HCT116 (cell line): ENCODE data around the gene IGDCC3. TPM values are rescaled to one million over a fixed set of nuclear protein-coding genes. Genes with fewer than 3 reads are reported as not detected.

ENCODE experiments used
- ATAC-seq: fragments of 200-7000 bp; cut with Tn5 transposase; 2 replicates; pipeline ENCODE4 v1.9.1; 2020; ENCODE audit warnings: mild to moderate bottlenecking, moderate library complexity
- BruUV-seq: library from RNA; stranded (reverse); fragments of 400-500 nt; replicated peaks from 2 replicates; lab custom pipeline; 2021; lab: Mats Ljungman, UMichigan
- CTCF ChIA-PET: fragments of 300-600 bp; sonication (Branson Sonifier 250); formaldehyde crosslinking; loops from one replicate; lab custom pipeline; 2021; ENCODE audit warnings: antibody characterized with exemption; lab: Charles Lee
- POLR2A ChIA-PET: fragments of 300-600, 350-600 bp; sonication (Branson Sonifier 250); formaldehyde crosslinking; loops from one replicate; lab custom pipeline; 2021; ENCODE audit warnings: antibody characterized with exemption; lab: Charles Lee
- RAD21 ChIA-PET, 2 experiments: fragments of 300-600 bp; sonication (Branson Sonifier 250); formaldehyde crosslinking; loops; one replicate each; lab custom pipeline; 2023; ENCODE audit warnings: low total read pairs in 2 of 2; ENCODE audit not compliant: uncharacterized antibody in 2 of 2, unreplicated experiment in 2 of 2, low non-redundant PET in 1 of 2; lab: Charles Lee
- DNase-seq: peaks from one replicate; pipeline ENCODE4 v3.0.0-alpha.2; 2010; ENCODE audit warnings: low read depth, low spot score
- H2AFZ ChIP-seq: fragments of 200-600 bp; shearing (Covaris generic), sonication (generic); 2 replicates; pipeline ENCODE4 v1.6.1; 2017; ENCODE audit warnings: low read depth, mixed run types, mixed read lengths, antibody characterized with exemption, low read length; ENCODE audit not compliant: poor library complexity, severe bottlenecking
- H3K27ac ChIP-seq: 2 replicates; pipeline ENCODE4 v1.5.1; 2012; ENCODE audit warnings: low read depth, low read length
- H3K27me3 ChIP-seq: fragments of 200-600 bp; sonication (generic); 2 replicates; pipeline ENCODE4 v1.6.1; 2016; ENCODE audit warnings: mixed run types, low read length, mixed read lengths; ENCODE audit not compliant: insufficient read depth
- H3K36me3 ChIP-seq, 2 experiments: fragments of 200-500 bp in 1 of 2; fragments of 200-600 bp in 1 of 2; sonication (Bioruptor generic) in 1 of 2; sonication (generic) in 1 of 2; 2 replicates each; pipeline versions ENCODE4 v1.5.1 to v1.6.1; 2014 to 2016; ENCODE audit warnings: low read length in 2 of 2, inconsistent platforms in 1 of 2, mixed read lengths in 1 of 2, mixed run types in 1 of 2; ENCODE audit not compliant: insufficient read depth in 2 of 2, control insufficient read depth in 1 of 2
- H3K4me1 ChIP-seq, 2 experiments: fragments of 200-600 bp in 1 of 2; sonication (generic) in 1 of 2; 2 replicates each; pipeline versions ENCODE4 v1.5.1 to v1.6.1; 2012 to 2017; ENCODE audit warnings: low read length in 2 of 2, inconsistent platforms in 1 of 2, mild to moderate bottlenecking in 1 of 2, mixed read lengths in 1 of 2, mixed run types in 1 of 2, moderate library complexity in 1 of 2; ENCODE audit not compliant: insufficient read depth in 2 of 2, control insufficient read depth in 1 of 2
- H3K4me2 ChIP-seq: fragments of 200-600 bp; sonication (generic); 2 replicates; pipeline ENCODE4 v1.6.1; 2017; ENCODE audit warnings: mixed run types, low read length, mixed read lengths
- H3K4me3 ChIP-seq, 2 experiments: fragments of 200-600 bp in 1 of 2; sonication (generic) in 1 of 2; replicated peaks in 1 of 2; 2 replicates each; pipeline ENCODE4 v1.5.1; 2011 to 2016; ENCODE audit warnings: low read length in 2 of 2, control low read depth in 1 of 2, low read depth in 1 of 2, mild to moderate bottlenecking in 1 of 2, mixed read lengths in 1 of 2, mixed run types in 1 of 2
- H3K79me2 ChIP-seq: fragments of 200-600 bp; sonication (generic); 2 replicates; pipeline ENCODE4 v1.6.1; 2017; ENCODE audit warnings: mild to moderate bottlenecking, mixed run types, low read length, moderate library complexity, mixed read lengths; ENCODE audit not compliant: insufficient read depth
- H3K9ac ChIP-seq: fragments of 200-600 bp; sonication (generic); 2 replicates; pipeline ENCODE4 v1.6.1; 2016; ENCODE audit warnings: low read length, mixed read lengths
- H3K9me2 ChIP-seq: fragments of 200-600 bp; sonication (generic), shearing (Covaris generic); 2 replicates; pipeline ENCODE4 v1.6.1; 2017; ENCODE audit warnings: mixed run types, mild to moderate bottlenecking, moderate library complexity; ENCODE audit not compliant: insufficient read depth
- H3K9me3 ChIP-seq, 2 experiments: fragments of 200-500 bp in 1 of 2; fragments of 200-600 bp in 1 of 2; sonication (Bioruptor generic) in 1 of 2; sonication (generic) in 1 of 2; 2 replicates each; pipeline ENCODE4 v1.6.1; 2014 to 2017; ENCODE audit warnings: low read length in 2 of 2, mixed read lengths in 2 of 2, inconsistent platforms in 1 of 2, low read depth in 1 of 2, mild to moderate bottlenecking in 1 of 2, mixed run types in 1 of 2, moderate library complexity in 1 of 2; ENCODE audit not compliant: control insufficient read depth in 1 of 2, insufficient read depth in 1 of 2
- H4K20me1 ChIP-seq: fragments of 200-600 bp; sonication (generic), shearing (Covaris generic); 2 replicates; pipeline ENCODE4 v1.6.1; 2017; ENCODE audit warnings: mixed run types, mild to moderate bottlenecking, moderate library complexity; ENCODE audit not compliant: insufficient read depth
- CEBPB ChIP-seq: IDR thresholded peaks from 2 replicates; pipeline ENCODE4 v1.6.1; 2012; ENCODE audit warnings: low read depth
- EGR1 ChIP-seq: IDR thresholded peaks from 2 replicates; pipeline ENCODE4 v1.6.1; 2012; ENCODE audit warnings: low read depth
- ELF1 ChIP-seq: IDR thresholded peaks from 2 replicates; pipeline ENCODE4 v1.6.1; 2012; ENCODE audit warnings: low read depth, borderline replicate concordance
- EZH2 ChIP-seq: fragments of 200-600 bp; sonication (generic); IDR thresholded peaks from 2 replicates; pipeline ENCODE4 v1.6.1; 2017; ENCODE audit warnings: antibody characterized with exemption, mixed run types
- EZH2phosphoT487 ChIP-seq: fragments of 200-600 bp; IDR thresholded peaks from 2 replicates; pipeline ENCODE4 v1.6.1; 2018; ENCODE audit warnings: antibody characterized with exemption, borderline replicate concordance
- JUND ChIP-seq: IDR thresholded peaks from 2 replicates; pipeline ENCODE4 v1.6.1; 2012
- MAX ChIP-seq: IDR thresholded peaks from 2 replicates; pipeline ENCODE4 v1.6.1; 2012
- POLR2A ChIP-seq: IDR thresholded peaks from 2 replicates; pipeline ENCODE4 v1.7.0; 2011; ENCODE audit warnings: borderline replicate concordance; ENCODE audit not compliant: insufficient read depth, insufficient read length; ENCODE audit errors: extremely low read depth
- POLR2AphosphoS5 ChIP-seq: IDR thresholded peaks from 2 replicates; pipeline ENCODE4 v1.6.1; 2011; ENCODE audit warnings: mild to moderate bottlenecking, low read depth, low read length, moderate library complexity
- SIN3A ChIP-seq: IDR thresholded peaks from 2 replicates; pipeline ENCODE4 v1.6.1; 2012; ENCODE audit warnings: low read depth
- SP1 ChIP-seq: IDR thresholded peaks from 2 replicates; pipeline ENCODE4 v1.6.1; 2012; ENCODE audit warnings: low read depth
- SRF ChIP-seq: IDR thresholded peaks from 2 replicates; pipeline ENCODE4 v1.6.1; 2012; ENCODE audit warnings: low read depth
- TCF7L2 ChIP-seq: IDR thresholded peaks from 2 replicates; pipeline ENCODE4 v1.7.0; 2011; ENCODE audit warnings: borderline replicate concordance, inconsistent platforms; ENCODE audit not compliant: insufficient read depth, insufficient read length; ENCODE audit errors: extremely low read depth
- YY1 ChIP-seq: IDR thresholded peaks from 2 replicates; pipeline ENCODE4 v1.6.1; 2011; ENCODE audit warnings: low read length, low read depth, moderate library complexity, mild to moderate bottlenecking; ENCODE audit not compliant: insufficient replicate concordance; ENCODE audit errors: extremely low read depth
- ZFX ChIP-seq: fragments of 450-650 bp; IDR thresholded peaks from 2 replicates; pipeline ENCODE4 v1.6.1; 2017
- intact Hi-C: fragments of 100-400 bp; cut with micrococcal nuclease; formaldehyde crosslinking; loops from 2 replicates; pipeline ENCODE4 v1.10.0; 2022
- total RNA-seq: library from RNA; stranded (reverse); gene quantifications from one replicate; pipeline ENCODE4 v1.2.1, GENCODE V29; 2021; ENCODE audit not compliant: unreplicated experiment
- TF ChIP-seq, protein P1 (sequence below): IDR thresholded peaks from 2 replicates; pipeline ENCODE4 v1.6.1; 2012; ENCODE audit warnings: low read depth
- TF ChIP-seq, protein P2 (sequence below): IDR thresholded peaks from 2 replicates; pipeline ENCODE4 v1.6.1; 2011; ENCODE audit warnings: mild to moderate bottlenecking, low read length, moderate library complexity; ENCODE audit not compliant: insufficient replicate concordance; ENCODE audit errors: extremely low read depth

Gene IGDCC3
- total RNA-seq, 1 experiment from 2014 or later: 0.44 TPM

DNA sequence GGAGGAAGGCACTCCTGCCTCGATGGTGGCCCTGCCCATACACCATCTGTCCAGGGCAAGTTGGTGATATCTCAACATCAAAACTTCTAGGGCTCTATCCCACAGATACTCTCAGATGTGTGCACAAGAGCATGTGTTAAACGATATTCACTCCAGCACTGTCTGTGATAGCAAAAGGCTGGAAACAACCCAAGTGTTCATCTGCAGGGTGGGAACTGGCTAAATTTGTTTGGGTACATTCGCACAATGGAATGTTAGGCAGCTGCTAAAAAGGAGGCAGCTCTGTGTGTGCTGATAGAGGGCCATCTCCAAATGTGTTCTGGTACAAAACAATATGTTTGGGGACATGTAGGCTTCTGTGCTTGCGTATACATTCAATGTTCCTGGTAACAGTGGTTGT, 25.2 kb upstream of the IGDCC3 start:
- H3K4me2 ChIP-seq: no peak overlapping the region
- no peaks in the 10 kb centered on the region for H4K20me1 ChIP-seq
- DNase-seq: no peak
- peaks cover 6 to 20% of the 10 kb centered on the region in 2 experiments for H3K4me1 ChIP-seq
- no peaks in the 10 kb centered on the region for H3K79me2 ChIP-seq
- ChIA-PET RAD21 (no interaction called here), CTCF (no interaction called here), POLR2A (no interaction called here)
- H3K27ac ChIP-seq: no peak overlapping the region
- no peak overlapping the region for H3K9ac ChIP-seq
- no peak overlapping the region for H3K4me3 ChIP-seq
- no peaks in the 10 kb centered on the region for H3K36me3 ChIP-seq
- no peaks in the 10 kb centered on the region for H3K9me3 ChIP-seq
- no peaks in the 10 kb centered on the region for H3K27me3 ChIP-seq
- no peaks in the 10 kb centered on the region for H3K9me2 ChIP-seq
- intact Hi-C loops: loop anchor here (5.0 kb wide), 1 partner anchor 216 kb away; the partner anchor contains the start of gene CLPX
- no peak for ATAC-seq
- no peak overlapping the region for H2AFZ ChIP-seq
- no peak for TF ChIP-seq EZH2phosphoT487
- TF ChIP-seq, protein P1, sequence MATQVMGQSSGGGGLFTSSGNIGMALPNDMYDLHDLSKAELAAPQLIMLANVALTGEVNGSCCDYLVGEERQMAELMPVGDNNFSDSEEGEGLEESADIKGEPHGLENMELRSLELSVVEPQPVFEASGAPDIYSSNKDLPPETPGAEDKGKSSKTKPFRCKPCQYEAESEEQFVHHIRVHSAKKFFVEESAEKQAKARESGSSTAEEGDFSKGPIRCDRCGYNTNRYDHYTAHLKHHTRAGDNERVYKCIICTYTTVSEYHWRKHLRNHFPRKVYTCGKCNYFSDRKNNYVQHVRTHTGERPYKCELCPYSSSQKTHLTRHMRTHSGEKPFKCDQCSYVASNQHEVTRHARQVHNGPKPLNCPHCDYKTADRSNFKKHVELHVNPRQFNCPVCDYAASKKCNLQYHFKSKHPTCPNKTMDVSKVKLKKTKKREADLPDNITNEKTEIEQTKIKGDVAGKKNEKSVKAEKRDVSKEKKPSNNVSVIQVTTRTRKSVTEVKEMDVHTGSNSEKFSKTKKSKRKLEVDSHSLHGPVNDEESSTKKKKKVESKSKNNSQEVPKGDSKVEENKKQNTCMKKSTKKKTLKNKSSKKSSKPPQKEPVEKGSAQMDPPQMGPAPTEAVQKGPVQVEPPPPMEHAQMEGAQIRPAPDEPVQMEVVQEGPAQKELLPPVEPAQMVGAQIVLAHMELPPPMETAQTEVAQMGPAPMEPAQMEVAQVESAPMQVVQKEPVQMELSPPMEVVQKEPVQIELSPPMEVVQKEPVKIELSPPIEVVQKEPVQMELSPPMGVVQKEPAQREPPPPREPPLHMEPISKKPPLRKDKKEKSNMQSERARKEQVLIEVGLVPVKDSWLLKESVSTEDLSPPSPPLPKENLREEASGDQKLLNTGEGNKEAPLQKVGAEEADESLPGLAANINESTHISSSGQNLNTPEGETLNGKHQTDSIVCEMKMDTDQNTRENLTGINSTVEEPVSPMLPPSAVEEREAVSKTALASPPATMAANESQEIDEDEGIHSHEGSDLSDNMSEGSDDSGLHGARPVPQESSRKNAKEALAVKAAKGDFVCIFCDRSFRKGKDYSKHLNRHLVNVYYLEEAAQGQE: no peak
- TF ChIP-seq YY1: no peak
- TF ChIP-seq, protein P2, sequence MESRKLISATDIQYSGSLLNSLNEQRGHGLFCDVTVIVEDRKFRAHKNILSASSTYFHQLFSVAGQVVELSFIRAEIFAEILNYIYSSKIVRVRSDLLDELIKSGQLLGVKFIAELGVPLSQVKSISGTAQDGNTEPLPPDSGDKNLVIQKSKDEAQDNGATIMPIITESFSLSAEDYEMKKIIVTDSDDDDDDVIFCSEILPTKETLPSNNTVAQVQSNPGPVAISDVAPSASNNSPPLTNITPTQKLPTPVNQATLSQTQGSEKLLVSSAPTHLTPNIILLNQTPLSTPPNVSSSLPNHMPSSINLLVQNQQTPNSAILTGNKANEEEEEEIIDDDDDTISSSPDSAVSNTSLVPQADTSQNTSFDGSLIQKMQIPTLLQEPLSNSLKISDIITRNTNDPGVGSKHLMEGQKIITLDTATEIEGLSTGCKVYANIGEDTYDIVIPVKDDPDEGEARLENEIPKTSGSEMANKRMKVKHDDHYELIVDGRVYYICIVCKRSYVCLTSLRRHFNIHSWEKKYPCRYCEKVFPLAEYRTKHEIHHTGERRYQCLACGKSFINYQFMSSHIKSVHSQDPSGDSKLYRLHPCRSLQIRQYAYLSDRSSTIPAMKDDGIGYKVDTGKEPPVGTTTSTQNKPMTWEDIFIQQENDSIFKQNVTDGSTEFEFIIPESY: no peak
- TF ChIP-seq MAX: no peak
- no peak for TF ChIP-seq TCF7L2
- TF ChIP-seq ZFX: no peak
- no peak for TF ChIP-seq SIN3A
- no peak for TF ChIP-seq CEBPB
- TF ChIP-seq EGR1: no peak
- no peak for TF ChIP-seq EZH2
- TF ChIP-seq SP1: no peak
- no peak for TF ChIP-seq JUND
- TF ChIP-seq POLR2A: no peak
- TF ChIP-seq ELF1: no peak
- no peak for TF ChIP-seq POLR2AphosphoS5
- TF ChIP-seq SRF: no peak
- BruUV-seq: no TSS peak
